Uterus (tissue), 2 donors: Measurements from ENCODE around the gene PCNX1.

Source experiments
- CTCF ChIP-seq, 4 experiments: fragments of 200-600 bp in 2 of 4; fragments of 450-650 bp in 2 of 4; sonication (generic) in 2 of 4; IDR thresholded peaks; one replicate each; pipeline ENCODE4 v1.5.1; 2016 to 2019; ENCODE audit warnings: antibody characterized with exemption in 4 of 4, mild to moderate bottlenecking in 2 of 4, moderate library complexity in 1 of 4
- POLR2A ChIP-seq, 2 donors: fragments of 450-650 bp; IDR thresholded peaks; one replicate each; pipeline ENCODE4 v1.6.1; 2016; ENCODE audit warnings: antibody characterized with exemption in 2 of 2, mild to moderate bottlenecking in 1 of 2, moderate library complexity in 1 of 2

DNA sequence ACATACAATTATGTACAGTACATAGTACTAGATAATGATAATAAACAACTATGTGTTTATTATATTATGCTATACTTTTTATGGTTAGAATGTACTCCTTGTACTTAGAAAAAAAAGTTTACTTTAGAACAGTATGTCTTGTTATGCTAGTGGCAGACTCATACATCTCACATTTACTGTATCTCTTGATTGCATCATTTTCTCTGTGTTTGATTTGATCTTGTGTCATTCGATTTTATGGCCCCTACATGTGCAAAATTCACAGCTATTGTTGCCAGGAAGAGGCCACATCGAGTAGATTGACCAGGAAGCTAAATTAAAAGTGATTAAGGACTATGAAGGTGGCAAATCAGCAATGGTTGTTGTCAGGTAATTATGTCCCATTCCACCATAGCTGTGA lies 153.0 kb downstream of the PCNX1 start:
- TF ChIP-seq CTCF (IDR thresholded peaks at IDR 0.05) (no peak), POLR2A (IDR thresholded peaks at IDR 0.05) (no peak)
